HepG2 (cell line): ENCODE measurements around the gene CITED4. TPM values are rescaled to one million over a fixed set of nuclear protein-coding genes. Genes with fewer than 3 reads are reported as not detected.

ENCODE experiments used
- ATAC-seq: fragments of 200-7000 bp; cut with Tn5 transposase; 3 replicates; pipeline ENCODE4 v1.9.1; 2020; ENCODE audit warnings: mild to moderate bottlenecking, moderate library complexity
- BruUV-seq: library from RNA; stranded (reverse); fragments of 400-500 nt; replicated peaks from 2 replicates; lab custom pipeline; 2021; lab: Mats Ljungman, UMichigan
- CTCF ChIA-PET: fragments of 300-600 bp; formaldehyde crosslinking; extraction: SDS; loops from one replicate; lab custom pipeline; 2021; ENCODE audit warnings: low total read pairs, inconsistent platforms, low intra/inter-chr PET ratio; lab: Yijun Ruan, JAX
- POLR2A ChIA-PET: fragments of 350-600 bp; sonication (Branson Sonifier 250); formaldehyde crosslinking; loops from one replicate; lab custom pipeline; 2020; ENCODE audit warnings: antibody characterized with exemption, inconsistent platforms; lab: Yijun Ruan, JAX
- DNase-seq: peaks from one replicate; pipeline ENCODE4 v3.0.0-alpha.2; 2015; ENCODE audit warnings: low spot score
- FAIRE-seq: peaks from 3 replicates; lab custom pipeline; 2011; peaks lifted over from hg19 to GRCh38; lab: Jason Lieb, UNC
- H2AFZ ChIP-seq: one replicate; pipeline ENCODE4 v1.6.1; 2011; ENCODE audit warnings: low read length, inconsistent platforms
- H3K27ac ChIP-seq: fragments of 300-600 bp; 3 replicates; pipeline ENCODE4 v1.8.0; 2011; ENCODE audit warnings: mixed run types, mild to moderate bottlenecking, mixed read lengths, low read length, inconsistent platforms; ENCODE audit not compliant: insufficient read depth; ENCODE audit errors: extremely low read length
- H3K27me3 ChIP-seq, 2 experiments: fragments of 200-600 bp in 1 of 2; 2 replicates in 1 of 2; 3 replicates in 1 of 2; pipeline versions ENCODE4 v1.6.0 to v1.8.0; 2011; ENCODE audit warnings: low read length in 2 of 2, mild to moderate bottlenecking in 2 of 2, moderate library complexity in 2 of 2, inconsistent platforms in 1 of 2; ENCODE audit not compliant: insufficient read depth in 2 of 2, control insufficient read depth in 1 of 2
- H3K36me3 ChIP-seq, 2 experiments: fragments of 200-600 bp in 1 of 2; replicated peaks in 1 of 2; 2 replicates in 1 of 2; 3 replicates in 1 of 2; pipeline versions ENCODE4 v1.5.1 to v1.8.0; 2011; ENCODE audit warnings: low read length in 2 of 2, inconsistent platforms in 1 of 2; ENCODE audit not compliant: insufficient read depth in 2 of 2, control insufficient read depth in 1 of 2
- H3K4me1 ChIP-seq: 2 replicates; pipeline ENCODE4 v1.5.1; 2012; ENCODE audit warnings: low read length, inconsistent platforms; ENCODE audit not compliant: insufficient read depth
- H3K4me2 ChIP-seq: 2 replicates; pipeline ENCODE4 v1.6.0; 2011; ENCODE audit warnings: low read depth, low read length, inconsistent platforms
- H3K4me3 ChIP-seq, 3 experiments: fragments of 200-600 bp in 1 of 3; sonication (generic), shearing (Covaris generic) in 1 of 3; replicated peaks in 1 of 3; 2 replicates each; pipeline ENCODE4 v1.5.1; 2011 to 2016; ENCODE audit warnings: low read length in 3 of 3, inconsistent platforms in 2 of 3, low read depth in 2 of 3, mild to moderate bottlenecking in 2 of 3, control low read depth in 1 of 3, mixed read lengths in 1 of 3; ENCODE audit not compliant: insufficient read depth in 1 of 3
- H3K79me2 ChIP-seq: one replicate; pipeline ENCODE4 v1.6.1; 2011; ENCODE audit warnings: low read length, inconsistent platforms; ENCODE audit not compliant: insufficient read depth
- H3K9ac ChIP-seq: 2 replicates; pipeline ENCODE4 v1.6.0; 2011; ENCODE audit warnings: mild to moderate bottlenecking, low read depth, low read length, inconsistent platforms; ENCODE audit not compliant: insufficient read depth
- H3K9me3 ChIP-seq: 2 replicates; pipeline ENCODE4 v1.5.1; 2012; ENCODE audit warnings: mild to moderate bottlenecking, low read length
- H4K20me1 ChIP-seq: 2 replicates; pipeline ENCODE4 v1.6.0; 2011; ENCODE audit warnings: inconsistent platforms, mild to moderate bottlenecking, low read length, moderate library complexity; ENCODE audit not compliant: insufficient read depth
- ARID3A ChIP-seq: IDR thresholded peaks from 2 replicates; pipeline ENCODE4 v1.6.1; 2012; ENCODE audit warnings: low read depth, low read length, improper control_type of control experiment
- ARNT2 ChIP-seq: sonication (generic); formaldehyde crosslinking; IDR thresholded peaks from 2 replicates; pipeline ENCODE4 v1.8.0; 2022; ENCODE audit warnings: mild to moderate bottlenecking, low read depth, missing genetic modification reagents, moderate library complexity
- ATF4 ChIP-seq, 2 experiments: fragments of 450-650 bp in 1 of 2; sonication (generic) in 1 of 2; formaldehyde crosslinking; IDR thresholded peaks; 2 replicates each; pipeline versions ENCODE4 v1.5.0 to v1.8.0; 2020 to 2022; ENCODE audit warnings: mild to moderate bottlenecking in 1 of 2, missing genetic modification reagents in 1 of 2
- BORCS8-MEF2B ChIP-seq: sonication (generic); formaldehyde crosslinking; IDR thresholded peaks from 2 replicates; pipeline ENCODE4 v1.8.0; 2022; ENCODE audit warnings: mild to moderate bottlenecking, missing genetic modification reagents
- DNMT1 ChIP-seq: sonication (generic); formaldehyde crosslinking; IDR thresholded peaks from 2 replicates; pipeline ENCODE4 v1.5.1; 2020; ENCODE audit warnings: mild to moderate bottlenecking, missing genetic modification reagents
- KAT7 ChIP-seq: IDR thresholded peaks from 2 replicates; pipeline ENCODE4 v1.6.1; 2018; ENCODE audit warnings: borderline replicate concordance, missing compliant biosample characterization
- NFKB2 ChIP-seq: sonication (generic); formaldehyde crosslinking; IDR thresholded peaks from 2 replicates; pipeline ENCODE4 v1.4.0; 2020; ENCODE audit warnings: missing genetic modification reagents, borderline replicate concordance
- NFYC ChIP-seq: IDR thresholded peaks from 2 replicates; pipeline ENCODE4 v1.6.1; 2016; ENCODE audit warnings: missing genetic modification reagents, missing compliant biosample characterization
- PHF21A ChIP-seq: sonication (generic); formaldehyde crosslinking; IDR thresholded peaks from 2 replicates; pipeline ENCODE4 v1.5.0; 2020; ENCODE audit warnings: mild to moderate bottlenecking, missing genetic modification reagents
- ZBTB10 ChIP-seq: sonication (generic); formaldehyde crosslinking; IDR thresholded peaks from 2 replicates; pipeline ENCODE4 v1.4.0; 2020; ENCODE audit warnings: missing genetic modification reagents, borderline replicate concordance
- ZNF160 ChIP-seq: sonication (generic); formaldehyde crosslinking; IDR thresholded peaks from 2 replicates; pipeline ENCODE4 v1.8.0; 2022; ENCODE audit warnings: mild to moderate bottlenecking, inconsistent platforms, missing genetic modification reagents
- ZNF446 ChIP-seq: sonication (generic); formaldehyde crosslinking; IDR thresholded peaks from 2 replicates; pipeline ENCODE4 v1.5.0; 2020; ENCODE audit warnings: mild to moderate bottlenecking, missing genetic modification reagents
- ZNF550 ChIP-seq: sonication (generic); formaldehyde crosslinking; IDR thresholded peaks from 2 replicates; pipeline ENCODE4 v1.4.0; 2020; ENCODE audit warnings: mild to moderate bottlenecking, missing genetic modification reagents, borderline replicate concordance
- ZNF629 ChIP-seq: sonication (generic); formaldehyde crosslinking; conservative IDR thresholded peaks from 2 replicates; pipeline ENCODE4 v1.5.0; 2020; ENCODE audit warnings: missing genetic modification reagents
- ZNF850 ChIP-seq: sonication (generic); formaldehyde crosslinking; conservative IDR thresholded peaks from 2 replicates; pipeline ENCODE4 v1.9.0; 2021; ENCODE audit warnings: mild to moderate bottlenecking, missing genetic modification reagents
- WGBS: methylation state at CpG from one replicate; pipeline ENCODE4 v1.1.6; 2017; ENCODE audit warnings: low lambda C conversion rate; 5-methylcytosine and 5-hydroxymethylcytosine counted together
- in situ Hi-C: cut with HindIII; loops from 2 replicates; pipeline ENCODE4 v1.10.0; 2017; ENCODE audit warnings: low pct_unique_long_range_greater_than_20kb; ENCODE audit not compliant: extremely low pct_ligation_motif_present
- intact Hi-C: fragments of 100-400 bp; cut with micrococcal nuclease; formaldehyde crosslinking; loops from one replicate; pipeline ENCODE4 v1.10.0; 2022; ENCODE audit not compliant: unreplicated experiment
- polyA plus RNA-seq, 8 experiments: library from polyadenylated mRNA; depleted of rRNA in 3 of 8; stranded (reverse) in 7 of 8; unstranded in 1 of 8; fragments of >200 nt; fragmentation: Illumina TruSeq in 4 of 8; extraction: Trizol in 4 of 8; gene quantifications; 2 replicates each; pipeline versions ENCODE4 v1.2.1 to v1.2.3, GENCODE V29; 2011 to 2016; ENCODE audit warnings: low read depth in 4 of 8, missing spikeins in 1 of 8, mixed read lengths in 1 of 8; ENCODE audit not compliant: insufficient read depth in 1 of 8
- total RNA-seq, 5 experiments: library from RNA; depleted of rRNA; stranded (reverse); fragments of >200 nt; fragmentation: Illumina TruSeq; extraction: Trizol; gene quantifications; 2 replicates each; pipeline ENCODE4 v1.2.3, GENCODE V29; 2016; ENCODE audit warnings: low read depth in 1 of 5

CITED4 gene
- total and polyA plus RNA-seq, 2 of the 13 experiments (the other 11 are each of a cell fraction or from before 2014, with no cell fraction given), result 1.5 to 9.9 TPM

GRCh38 chr1:40853885-40854170 lies 8.3 kb downstream of the CITED4 start:
- intact Hi-C loops, result loop anchor here (5.0 kb wide), 1 partner anchor 162 kb away; the partner anchor contains the start of gene NFYC
- no peak for FAIRE-seq
- in situ Hi-C loops, result no loop called here

More at GRCh38 chr1:40853885-40854170, 8.3 kb downstream of the CITED4 start:
- TF ChIP-seq DNMT1 (CRISPR knock-in tag), result no peak
- TF ChIP-seq ZNF629 (CRISPR knock-in tag), result no peak
- no peak for TF ChIP-seq KAT7 (CRISPR knock-in tag)
- TF ChIP-seq NFYC (CRISPR knock-in tag), result no peak
- TF ChIP-seq ZNF446 (CRISPR knock-in tag), result no peak
- TF ChIP-seq ZNF160 (CRISPR knock-in tag), result no peak
- TF ChIP-seq PHF21A (CRISPR knock-in tag), result no peak
- TF ChIP-seq ZNF850, result no peak
- TF ChIP-seq BORCS8-MEF2B (CRISPR knock-in tag), result no peak
- no peak for TF ChIP-seq NFKB2 (CRISPR knock-in tag)
- no peak for TF ChIP-seq ARNT2 (CRISPR knock-in tag)
- TF ChIP-seq ZBTB10, result no peak
- TF ChIP-seq ZNF550 (CRISPR knock-in tag), result no peak
- no peak for TF ChIP-seq ARID3A
- TF ChIP-seq ATF4 (CRISPR knock-in tag; IDR thresholded peaks at IDR 0.05), result no peak
- Histone ChIP-seq H3K27ac (no peak overlapping the region), H3K9me3 (no peaks in the 10 kb centered on the region), H3K36me3 (no peaks in the 10 kb centered on the region), H3K27me3 (peaks cover 3 to 50% of the 10 kb centered on the region in 2 experiments; a peak in 4 of 5 replicates), H3K79me2 (no peaks in the 10 kb centered on the region), H3K4me2 (no peak overlapping the region), H3K4me3 (no peak overlapping the region), H3K9ac (no peak overlapping the region), H3K4me1 (peaks cover 7% of the 10 kb centered on the region; the same call in 1 of the 2 replicates), H4K20me1 (no peaks in the 10 kb centered on the region), H2AFZ (no peak overlapping the region)
- no TSS peak for BruUV-seq
- ATAC-seq (no peak), DNase-seq (no peak)
- ChIA-PET CTCF (interaction anchor here (1.1 kb wide), 1 partner anchor 99 kb away, joined by 3 read pairs; no protein-coding TSS in a partner anchor), POLR2A (interaction anchor here (0.8 to 1.7 kb wide), 2 partner anchors 9 to 78 kb away, joined by 3 to 9 read pairs; partner anchors contain the start of gene CITED4)
- 21% methylated on average over 1 of the region's 5 CpGs for WGBS
